MM.1S (cell line): Measurements from ENCODE around the gene RANBP9.

Experiments
- CTCF ChIP-seq: fragments of 300-600 bp; sonication (generic); IDR thresholded peaks from 2 replicates; pipeline ENCODE4 v1.5.1; 2016; ENCODE audit warnings: antibody characterized with exemption, low read length, mixed read lengths
- EZH2phosphoT487 ChIP-seq: fragments of 300-600 bp; sonication (generic); IDR thresholded peaks from 2 replicates; pipeline ENCODE4 v1.6.1; 2018; ENCODE audit warnings: antibody characterized with exemption, low read length

DNA sequence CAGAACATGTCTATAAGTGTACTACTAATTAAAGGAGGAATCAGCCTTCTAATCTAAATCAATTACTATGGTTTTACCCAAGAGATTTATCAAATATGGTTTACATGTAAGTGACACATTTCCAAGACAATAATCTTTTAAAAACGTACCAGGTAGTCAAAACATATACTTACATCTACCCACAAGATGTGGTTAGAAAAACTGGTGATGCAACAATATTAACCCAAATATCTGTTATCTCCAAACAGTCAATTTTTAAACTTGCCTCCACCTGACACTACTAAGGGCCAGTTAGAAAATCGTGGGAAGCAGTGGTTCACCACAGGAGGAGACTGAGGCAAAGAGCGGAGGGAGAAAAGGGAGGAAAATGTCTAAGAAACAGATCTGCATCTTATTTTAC is 68.5 kb downstream of the RANBP9 start:
- TF ChIP-seq CTCF (no peak), EZH2phosphoT487 (no peak)
